CD4-positive, alpha-beta T cell treated with Interferon alpha-2 for 1 hour (primary cell): Measurements from ENCODE around the gene RHOF.

Source experiments
- DNase-seq, 2 donors: peaks; one replicate each; pipeline ENCODE4 v3.0.0-alpha.2; 2020 to 2022

The RHOF gene

DNA sequence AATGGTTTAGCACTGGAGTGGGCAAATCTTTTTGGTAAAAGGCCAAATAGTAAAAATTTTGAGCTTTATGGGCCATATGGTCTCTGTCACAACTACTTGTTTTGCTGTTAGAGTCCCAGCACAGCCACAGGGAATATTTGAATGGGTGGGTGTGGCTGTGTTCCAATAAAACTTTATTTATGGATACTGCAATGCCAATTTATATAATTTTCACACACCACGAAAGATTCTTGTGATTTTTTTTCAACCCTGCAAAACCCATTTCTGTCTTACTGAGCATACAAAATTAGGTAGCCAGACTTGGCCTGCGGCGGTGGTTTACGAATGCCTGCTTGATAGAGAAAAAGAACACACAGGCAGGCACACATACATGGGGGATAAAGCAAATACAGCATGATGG is 52.6 kb downstream of the RHOF start:
- no peak for DNase-seq

GRCh38 chr12:121738340-121738858 is 55.1 kb downstream of the RHOF start:
- DNase-seq, result no peak

GRCh38 chr12:121733849-121734248 is 59.6 kb downstream of the RHOF start:
- no peak for DNase-seq

GRCh38 chr12:121731473-121731872 is 62.0 kb downstream of the RHOF start:
- no peak for DNase-seq

GRCh38 chr12:121729021-121729420 is 64.5 kb downstream of the RHOF start:
- DNase-seq, result no peak
